HG03159 (cell line): ENCODE measurements around the gene TMCC1.
"Not testable (repeated sequence)": the region's sequence is repeated elsewhere in the genome, so short reads cannot be mapped to it uniquely, and the experiment has no call there.

ENCODE experiments used
- ATAC-seq: cut with Tn5 transposase; IDR thresholded peaks from one replicate; pipeline ENCODE4 v1.9.1; 2021; ENCODE audit warnings: mild to moderate bottlenecking, moderate library complexity; ENCODE audit not compliant: unreplicated experiment

Gene TMCC1

GRCh38 chr3:129777806-129778205 lies 115.7 kb downstream of the TMCC1 start:
- no peak for ATAC-seq

- no peak for ATAC-seq
Observed at GRCh38 chr3:129775870-129776269, 117.6 kb downstream of the TMCC1 start.

- no peak for ATAC-seq
Observed at GRCh38 chr3:129773691-129774663, 119.5 kb downstream of the TMCC1 start.

GRCh38 chr3:129770604-129771003 lies 122.9 kb downstream of the TMCC1 start:
- ATAC-seq: no peak

GRCh38 chr3:129769616-129770015 lies 123.9 kb downstream of the TMCC1 start:
- no peak for ATAC-seq

GRCh38 chr3:129768728-129769127 lies 124.8 kb downstream of the TMCC1 start:
- ATAC-seq: no peak

GRCh38 chr3:129766135-129766534 lies 127.4 kb downstream of the TMCC1 start:
- no peak for ATAC-seq

GRCh38 chr3:129764090-129764489 lies 129.4 kb downstream of the TMCC1 start:
- ATAC-seq: no peak

- no peak for ATAC-seq
Observed at GRCh38 chr3:129758785-129759320, 134.7 kb downstream of the TMCC1 start.

GRCh38 chr3:129758306-129758705 lies 135.2 kb downstream of the TMCC1 start:
- ATAC-seq: no peak

GRCh38 chr3:129756871-129757270 lies 136.6 kb downstream of the TMCC1 start:
- no peak for ATAC-seq

- not testable (repeated sequence) for ATAC-seq
Observed at GRCh38 chr3:129751105-129751504, 142.4 kb downstream of the TMCC1 start.

- no peak for ATAC-seq
Observed at GRCh38 chr3:129749692-129750091, 143.8 kb downstream of the TMCC1 start.

- no peak for ATAC-seq
Observed at GRCh38 chr3:129747992-129748391, 145.5 kb downstream of the TMCC1 start.

GRCh38 chr3:129747136-129747535 lies 146.4 kb downstream of the TMCC1 start:
- no peak for ATAC-seq

GRCh38 chr3:129746629-129747028 lies 146.9 kb downstream of the TMCC1 start:
- no peak for ATAC-seq

GRCh38 chr3:129745253-129745652 lies 148.3 kb downstream of the TMCC1 start:
- no peak for ATAC-seq

- ATAC-seq: no peak
Observed at GRCh38 chr3:129741794-129742193, 151.7 kb downstream of the TMCC1 start.

- ATAC-seq: no peak
Observed at GRCh38 chr3:129740090-129740489, 153.4 kb downstream of the TMCC1 start.

- ATAC-seq: no peak
Observed at GRCh38 chr3:129739634-129740033, 153.9 kb downstream of the TMCC1 start.

GRCh38 chr3:129738172-129738571 lies 155.3 kb downstream of the TMCC1 start:
- ATAC-seq: no peak

- ATAC-seq: no peak
Observed at GRCh38 chr3:129736070-129736469, 157.4 kb downstream of the TMCC1 start.
